Measurements from ENCODE around the gene SPNS2.

DNA sequence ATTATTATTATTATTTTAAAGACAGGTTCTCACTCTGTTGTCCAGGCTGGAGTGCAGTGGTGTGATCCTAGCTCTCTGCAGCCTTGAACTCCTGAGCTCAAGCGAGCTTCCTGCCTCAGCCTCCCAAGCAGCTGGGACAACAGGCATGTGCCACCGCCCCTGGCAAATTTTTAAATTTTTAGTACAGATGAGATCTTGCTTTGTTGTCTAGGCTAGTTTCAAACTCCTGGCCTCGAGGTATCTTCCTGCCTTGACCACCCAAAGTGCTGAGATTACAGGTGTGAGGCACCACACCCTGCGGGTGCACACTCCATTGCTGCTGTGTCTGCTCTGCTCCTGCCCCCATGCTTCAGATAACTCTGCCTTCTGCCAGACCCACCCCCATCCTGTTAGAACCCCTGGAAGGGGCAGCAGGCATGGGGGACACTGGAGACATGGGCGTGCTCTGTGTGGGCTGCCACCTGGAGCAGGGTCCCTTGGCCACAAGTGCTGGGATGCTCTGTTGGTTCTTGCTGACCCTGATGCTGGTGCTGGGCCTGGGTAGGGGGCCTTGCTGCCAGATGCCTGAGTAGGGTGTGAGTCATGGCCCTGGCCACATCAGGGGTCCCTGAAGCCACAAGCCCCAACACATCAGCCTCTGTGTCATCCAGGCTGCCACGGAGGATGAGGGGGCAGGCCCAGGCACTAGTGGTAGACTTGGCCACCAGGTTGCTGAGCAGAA lies 59.1 kb downstream of the SPNS2 start:
- TF ChIP-seq CTCF (IDR thresholded peaks at IDR 0.05), result no peak
- no peak for TF ChIP-seq POLR2AphosphoS5 (IDR thresholded peaks at IDR 0.05; ENCODE audit: low read depth, low read length)
- TF ChIP-seq SIN3A (IDR thresholded peaks at IDR 0.05; ENCODE audit: borderline replicate concordance, insufficient read depth, low read depth, low read length), result no peak
- no peak for TF ChIP-seq REST (IDR thresholded peaks at IDR 0.05; ENCODE audit: insufficient read depth in 1 of 2, low read depth in 2 of 2, low read length in 1 of 2)
- TF ChIP-seq TCF7L2 (IDR thresholded peaks at IDR 0.05; ENCODE audit: low read depth, low read length), result no peak

All from Panc1 (cell line).